GM19452 (cell line): Measurements from ENCODE around the gene RAP1GAP.

Source experiments
- ATAC-seq: cut with Tn5 transposase; IDR thresholded peaks from one replicate; pipeline ENCODE4 v1.9.1; 2021; ENCODE audit not compliant: unreplicated experiment

RAP1GAP gene

DNA sequence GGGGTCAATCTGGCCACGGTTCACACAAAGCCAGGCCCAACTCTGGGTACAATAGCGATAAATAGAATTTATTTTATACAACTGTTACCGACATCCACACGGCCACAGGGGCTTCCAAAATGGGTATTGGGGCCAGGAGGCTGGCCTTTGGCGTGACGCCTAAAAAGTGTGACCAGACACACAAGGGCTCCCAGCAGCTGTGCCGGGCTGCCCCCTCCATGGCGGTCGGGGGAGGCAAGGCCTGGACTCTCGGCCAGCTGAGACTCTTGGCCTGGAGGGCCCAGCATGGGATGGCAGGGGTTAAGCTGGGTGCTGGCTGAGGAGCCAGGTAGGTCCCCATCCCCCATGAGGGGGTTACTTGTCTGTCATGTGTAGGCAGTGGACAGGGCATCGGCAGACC is 73.0 kb downstream of the RAP1GAP start:
- ATAC-seq: no peak

GRCh38 chr1:21594935-21595897 is 73.9 kb downstream of the RAP1GAP start:
- ATAC-seq: no peak

DNA sequence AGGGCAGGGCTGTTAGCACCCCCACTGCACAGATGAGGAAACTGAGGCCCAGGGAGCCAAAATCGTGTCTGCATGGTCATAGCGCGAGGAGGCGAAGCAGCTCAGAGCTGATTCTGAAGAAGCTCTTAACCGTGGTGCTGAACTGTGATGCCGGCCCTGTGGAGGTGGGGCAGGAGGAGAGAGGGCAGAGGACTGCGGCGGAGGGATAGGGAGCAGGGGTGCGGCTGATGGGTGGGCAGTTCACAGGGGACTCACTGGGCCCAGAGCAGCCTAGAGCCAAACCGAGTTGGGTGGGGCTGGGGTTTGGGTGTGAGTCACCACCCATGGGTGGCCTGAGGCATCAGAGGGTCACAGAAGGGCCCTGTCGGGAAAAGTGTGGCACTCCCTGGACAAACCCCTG is 74.7 kb downstream of the RAP1GAP start:
- no peak for ATAC-seq

DNA sequence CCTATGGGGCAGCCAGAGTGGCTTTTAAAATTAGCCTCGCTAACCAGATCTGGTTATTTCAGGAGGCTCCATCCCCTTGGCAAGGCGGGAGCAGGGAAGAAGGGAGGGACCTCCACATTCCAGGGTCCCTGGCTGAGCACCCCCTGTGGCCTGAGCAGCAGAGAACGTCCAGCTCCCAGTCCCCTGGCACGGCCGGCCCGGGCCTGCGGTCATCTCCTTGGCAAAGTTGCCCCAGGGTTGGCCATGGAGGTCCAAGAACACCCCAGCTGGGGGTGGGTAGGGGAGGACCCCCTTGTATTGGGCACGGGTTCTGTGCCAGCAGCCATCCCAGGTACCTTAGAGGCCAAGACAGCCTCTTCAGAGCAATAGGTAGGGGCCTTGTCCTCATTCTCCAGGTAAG is 75.9 kb downstream of the RAP1GAP start:
- no peak for ATAC-seq

DNA sequence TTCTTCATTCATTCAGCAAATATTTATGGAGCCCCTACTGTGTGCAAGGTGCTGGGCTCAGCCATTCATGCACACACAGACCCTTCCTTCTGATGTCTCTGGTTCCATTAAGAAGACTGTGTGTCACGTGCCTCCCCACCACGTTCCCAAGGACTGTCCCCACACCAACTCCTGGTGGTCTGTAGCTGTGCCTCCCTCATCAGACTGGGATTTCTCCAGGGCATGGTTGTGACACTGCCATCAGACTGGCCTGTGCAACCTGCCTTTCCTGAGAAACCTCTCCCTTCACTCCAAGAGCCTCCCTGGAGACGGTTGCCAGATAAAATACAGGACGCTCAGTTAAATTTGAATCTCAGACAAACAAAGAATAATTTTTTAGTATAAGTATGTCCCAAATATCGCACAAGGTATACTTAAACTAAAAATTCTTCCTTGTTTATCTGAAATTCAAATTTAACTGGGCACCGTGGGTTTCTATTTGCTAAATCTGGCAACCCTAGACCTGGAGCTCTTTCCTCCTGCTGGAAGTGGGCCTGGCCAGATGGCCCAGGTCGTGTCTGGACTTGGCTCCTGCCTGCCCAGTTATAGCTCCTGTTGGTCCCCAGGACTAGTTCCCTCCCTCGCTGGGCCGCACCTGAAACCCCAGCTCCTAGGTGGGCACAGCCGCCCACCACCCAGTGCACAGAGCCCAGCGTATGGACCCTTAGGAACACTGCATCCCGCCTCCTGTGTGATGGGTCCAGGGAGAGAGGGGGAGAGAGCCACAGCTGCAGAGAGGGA is 76.9 kb downstream of the RAP1GAP start:
- no peak for ATAC-seq

GRCh38 chr1:21590934-21591333 is 78.2 kb downstream of the RAP1GAP start:
- ATAC-seq: no peak

DNA sequence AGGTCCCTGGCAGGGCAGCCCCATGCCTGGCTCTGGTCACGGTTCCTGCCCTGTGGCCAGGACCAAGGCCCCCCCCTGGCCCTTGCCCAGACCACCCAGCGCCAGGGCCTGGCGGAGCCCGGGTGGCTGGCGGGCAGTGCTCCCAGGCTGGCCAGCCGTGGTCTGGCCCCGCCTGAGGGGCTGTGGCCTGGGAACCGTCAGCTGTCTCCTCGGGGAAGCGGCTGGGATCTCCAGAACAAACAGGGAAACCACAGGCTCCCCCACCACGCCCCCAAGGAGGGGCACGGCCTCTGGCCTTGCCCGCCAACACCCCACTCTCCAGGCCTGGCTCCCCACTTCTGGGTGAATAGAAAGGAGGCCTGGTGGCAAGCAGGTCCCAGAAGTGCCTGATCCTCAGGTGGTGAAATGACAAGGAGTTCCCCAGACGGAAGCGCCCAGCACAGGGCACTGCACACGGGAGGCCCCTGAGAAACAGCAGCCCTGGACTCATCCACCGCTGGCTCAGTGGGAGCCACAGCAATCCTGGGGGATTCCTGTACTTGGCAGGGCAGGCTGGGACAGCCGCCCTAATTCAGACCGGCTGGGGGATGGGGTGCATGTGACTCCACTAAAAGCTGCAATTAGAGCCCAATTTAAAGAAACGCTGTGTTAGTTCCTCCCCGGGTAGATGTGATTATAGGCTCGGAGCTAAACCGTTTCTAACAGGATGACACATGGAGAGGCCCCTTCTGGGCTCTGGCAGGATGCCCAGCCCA is 78.9 kb downstream of the RAP1GAP start:
- ATAC-seq: no peak

DNA sequence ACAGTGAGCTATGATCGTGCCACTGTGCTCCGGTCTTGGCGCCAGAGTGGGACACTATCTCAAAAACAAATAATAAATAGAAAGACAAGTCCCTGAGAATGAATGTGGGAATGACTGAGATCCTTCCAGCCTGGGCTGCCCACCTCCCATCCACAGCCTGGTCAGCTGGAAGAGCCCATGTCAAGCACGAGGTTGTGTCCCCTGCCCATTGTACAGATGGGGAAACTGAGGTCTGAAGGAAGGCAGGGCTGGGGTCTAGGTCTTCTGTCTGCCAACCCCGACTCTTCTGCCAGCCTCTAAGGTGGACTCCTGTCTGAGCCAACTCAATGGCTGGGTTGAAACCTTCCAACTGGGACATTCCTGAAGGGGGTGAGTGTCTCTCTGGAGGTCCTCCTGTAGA is 79.5 kb downstream of the RAP1GAP start:
- no peak for ATAC-seq

GRCh38 chr1:21587602-21587953 is 81.6 kb downstream of the RAP1GAP start:
- no peak for ATAC-seq

DNA sequence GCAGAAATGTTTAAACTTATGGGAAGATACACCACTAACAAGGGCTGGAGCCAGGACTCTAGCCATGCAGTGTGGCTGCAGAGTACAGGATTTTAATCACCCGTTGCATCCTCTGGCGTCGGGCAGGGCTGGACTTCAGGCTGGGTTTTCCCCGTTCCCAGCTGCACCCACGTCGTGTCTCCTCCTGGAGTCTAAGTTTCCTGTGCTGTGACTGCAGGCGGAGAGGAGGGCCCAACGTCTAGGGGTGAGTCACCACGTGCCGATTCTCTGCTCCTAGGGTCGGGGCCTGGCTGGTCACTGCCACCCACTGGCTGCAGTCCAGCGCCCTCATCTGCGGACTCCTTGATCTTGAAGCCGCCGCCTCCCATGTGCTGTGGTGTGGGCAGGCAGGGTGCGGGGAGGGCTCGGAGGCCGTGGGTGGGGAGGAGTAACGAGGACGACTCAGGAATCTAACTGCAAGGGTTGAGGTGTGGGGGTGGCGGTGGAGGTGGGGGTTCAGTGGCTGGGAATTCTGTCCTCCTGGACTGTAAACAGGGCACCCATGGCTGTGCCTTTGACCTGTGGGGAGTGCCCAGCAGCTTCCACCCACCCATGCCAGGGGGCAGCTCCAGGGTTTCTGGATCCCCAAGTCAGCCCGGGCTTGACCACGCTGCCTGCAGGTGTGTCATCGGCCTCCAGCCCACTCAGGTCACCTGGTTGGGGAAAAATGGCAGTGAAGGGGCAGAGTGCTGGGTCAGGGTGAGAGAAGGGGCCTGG is 82.1 kb downstream of the RAP1GAP start:
- ATAC-seq: no peak

DNA sequence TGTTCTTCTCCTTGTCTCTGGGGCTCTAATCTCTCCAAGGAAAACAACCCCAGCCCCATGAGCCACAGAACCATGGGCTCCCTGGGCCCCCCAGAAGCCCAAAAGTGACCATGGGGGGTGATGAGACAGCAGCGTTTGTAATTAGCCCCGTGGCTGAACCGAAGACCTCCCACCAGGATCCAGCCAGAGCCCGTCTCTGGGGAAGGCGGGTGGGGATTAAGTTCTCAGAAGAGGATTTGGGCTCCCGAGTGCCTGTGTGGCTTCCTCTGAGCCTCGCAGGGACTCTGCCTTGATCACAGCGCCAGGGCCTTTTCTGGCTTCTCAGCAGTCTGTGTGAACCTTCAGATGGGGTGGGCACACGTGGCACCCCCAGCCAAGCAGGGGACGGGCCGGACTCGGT is 82.9 kb downstream of the RAP1GAP start:
- ATAC-seq: no peak

DNA sequence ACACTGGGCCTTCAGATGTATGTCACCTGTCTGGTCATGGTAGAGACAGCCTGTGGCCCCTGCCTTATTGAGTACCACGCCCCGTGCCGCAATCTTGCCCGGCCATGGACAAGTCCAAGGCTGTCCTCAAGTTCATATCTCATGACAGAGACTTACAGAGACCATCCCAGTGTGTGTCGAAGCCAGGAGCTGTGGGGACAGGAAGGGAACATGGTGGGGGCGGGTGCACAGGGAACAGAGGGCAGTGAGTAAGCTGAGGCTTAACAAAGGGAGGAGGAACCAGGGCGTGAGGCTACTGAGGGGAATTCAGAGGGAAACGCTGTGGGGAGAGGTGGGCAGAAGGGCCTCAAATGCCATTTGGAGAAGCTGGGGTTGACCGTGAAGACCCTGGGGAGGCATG is 84.1 kb downstream of the RAP1GAP start:
- ATAC-seq: no peak

- no peak for ATAC-seq
Measured at GRCh38 chr1:21584096-21584495, 85.1 kb downstream of the RAP1GAP start.

DNA sequence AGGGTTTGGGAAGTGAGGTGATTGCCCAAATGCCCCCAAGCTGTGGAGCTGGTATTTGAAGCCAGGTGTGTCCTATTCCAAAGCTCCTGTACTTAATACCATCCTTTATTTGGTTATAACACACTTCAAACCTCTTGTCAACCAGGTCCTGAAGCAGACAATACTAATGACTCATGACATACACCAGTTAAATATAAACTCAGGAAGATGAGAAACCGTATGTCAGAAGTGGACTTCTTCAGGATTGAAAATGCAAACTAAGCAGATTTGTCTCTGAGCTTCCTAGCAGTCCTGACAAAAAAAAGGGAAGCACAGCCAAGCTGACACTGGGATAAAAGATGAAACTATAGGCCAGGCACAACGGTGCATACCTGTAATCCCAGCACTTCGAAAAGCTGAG is 89.4 kb downstream of the RAP1GAP start:
- ATAC-seq: no peak

DNA sequence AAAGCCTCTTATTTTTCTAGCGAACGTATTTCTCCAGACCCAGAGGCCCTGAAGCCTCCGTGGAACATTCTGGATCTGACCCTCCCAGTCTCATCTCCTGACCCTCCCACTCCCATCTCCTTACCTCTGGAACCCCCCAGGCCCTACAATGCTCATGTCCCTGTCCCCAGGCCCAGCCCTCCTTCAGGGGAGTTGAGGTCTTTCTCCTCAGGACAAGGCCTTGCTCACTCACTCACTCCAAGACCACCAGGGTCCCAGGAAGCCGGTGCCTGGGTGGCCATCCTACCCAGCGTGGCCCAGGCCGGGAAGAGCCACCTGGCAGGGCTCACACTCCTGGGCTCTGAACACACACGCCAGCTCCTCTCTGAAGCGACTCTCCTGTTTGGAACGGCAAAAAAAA is 91.2 kb downstream of the RAP1GAP start:
- no peak for ATAC-seq

- ATAC-seq: no peak
Measured at GRCh38 chr1:21577324-21577723, 91.8 kb downstream of the RAP1GAP start.

DNA sequence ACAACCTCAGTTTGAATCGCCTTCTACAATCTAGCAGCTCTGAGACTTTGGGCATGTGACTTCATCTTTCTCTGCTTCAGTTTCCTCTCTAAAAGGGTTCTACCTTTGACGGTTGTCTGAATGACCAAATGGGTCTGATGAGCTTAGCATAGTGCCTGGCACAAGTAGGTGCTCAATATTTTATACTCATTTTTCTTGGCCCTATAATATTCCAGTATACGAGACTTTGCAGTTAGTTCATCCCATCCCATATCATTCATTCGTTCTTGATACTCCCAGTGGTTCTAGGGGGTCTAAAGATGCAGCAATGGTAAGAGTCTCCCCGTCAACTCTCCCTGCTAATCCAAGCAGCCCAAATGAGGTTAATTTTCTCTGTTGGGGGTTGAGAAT is 92.4 kb downstream of the RAP1GAP start:
- no peak for ATAC-seq

- ATAC-seq: no peak
Measured at GRCh38 chr1:21576031-21576797, 92.9 kb downstream of the RAP1GAP start.

- ATAC-seq: no peak
Measured at GRCh38 chr1:21575351-21575942, 93.7 kb downstream of the RAP1GAP start.
